ENCODE data around the gene SEZ6. TPM values are rescaled to one million over a fixed set of nuclear protein-coding genes. Genes with fewer than 3 reads are reported as not detected.

SEZ6 gene
- not detected in 2 replicates for total RNA-seq

GRCh38 chr17:29005936-29006511 lies at the start of gene SEZ6:
Gene SEZ6, minus strand, starts transcription at chr17:29006033. Its CDS starts 164 bp downstream, at chr17:29005869.

DNA sequence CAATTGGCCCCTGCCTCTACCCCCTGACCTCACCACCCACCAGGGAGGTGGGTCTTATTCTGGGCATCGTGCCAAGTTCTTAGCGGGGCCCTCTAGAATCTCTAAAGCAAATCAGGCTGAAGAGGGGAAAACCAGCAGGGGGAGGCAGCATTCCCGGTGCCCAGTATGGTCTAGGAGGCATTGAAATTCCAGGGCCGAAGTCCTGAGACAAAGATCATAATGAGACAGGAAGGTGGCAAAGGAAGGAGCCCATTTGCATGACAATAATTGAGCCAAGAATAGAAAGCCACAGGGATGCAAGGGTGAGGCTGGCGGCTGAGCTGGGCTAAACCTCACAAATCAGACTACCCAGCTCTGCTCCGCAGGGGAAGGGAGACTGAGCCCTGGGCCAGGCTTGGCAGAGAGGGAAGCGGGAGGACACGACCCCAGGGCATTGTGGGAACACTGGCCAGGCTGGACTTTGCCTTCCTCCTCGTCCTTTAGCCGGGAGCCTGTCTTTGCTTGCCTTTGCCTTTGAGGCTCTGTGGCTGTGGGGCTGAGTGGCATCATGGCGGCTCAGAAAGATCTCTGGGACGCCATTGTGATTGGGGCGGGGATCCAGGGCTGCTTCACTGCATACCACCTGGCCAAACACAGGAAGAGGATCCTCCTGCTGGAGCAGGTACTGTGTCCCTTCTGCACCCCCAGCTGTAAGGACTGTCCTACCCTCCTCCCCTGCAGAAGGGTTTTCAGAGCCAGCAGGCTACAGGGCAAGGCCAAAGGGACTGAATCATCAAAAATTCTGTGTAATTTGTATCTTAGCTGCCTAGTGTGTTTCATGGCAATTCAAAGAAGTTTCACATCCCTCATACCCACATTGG lies 37.1 kb upstream of the SEZ6 start, which contains the start of gene PIPOX:
TSS of gene PIPOX (plus strand) at position 463 of the 860 bp plus-strand sequence. CDS start at position 548, 85 bp downstream.

DNA sequence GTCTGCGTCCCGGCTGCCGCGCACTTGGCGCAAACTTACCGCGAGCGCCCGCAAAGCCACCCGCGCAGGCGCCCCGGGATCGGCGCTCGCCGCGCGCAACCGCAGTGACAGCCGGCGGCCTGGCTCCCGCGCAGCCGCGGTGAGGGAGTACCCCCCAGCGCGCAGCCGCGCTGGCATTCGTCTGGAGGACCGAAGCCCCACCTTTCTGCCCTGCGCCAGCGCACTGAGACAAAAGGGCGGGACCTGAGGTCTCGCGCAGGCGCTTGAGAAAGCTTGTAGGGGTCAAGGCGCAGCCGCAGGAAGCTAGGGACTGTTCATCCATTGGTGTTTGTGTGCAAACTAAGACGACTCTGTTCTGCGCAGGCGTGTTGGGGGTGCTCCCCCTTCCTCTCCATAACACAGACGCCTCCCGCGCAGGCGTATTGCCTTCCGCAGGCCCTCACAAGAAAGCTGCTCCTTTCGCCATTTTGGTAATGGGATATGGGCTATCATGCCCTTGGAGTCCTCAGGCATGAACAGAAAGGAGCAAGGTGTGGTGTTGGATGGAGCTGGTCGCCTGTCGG lies 54.3 kb downstream of the SEZ6 start, which contains the start of gene PHF12:
TSS of gene PHF12 (minus strand) at position 91 of the 563 bp plus-strand sequence. CDS start 558 bp downstream, outside the sequence.

Other genes starting within 250 kb of the SEZ6 start
- gene FAM222B, start 163.2 kb downstream of the SEZ6 start, total RNA-seq = 7.8 and 9.2 TPM in 2 replicates
- 25.0 and 36.9 TPM in 2 replicates for gene ERAL1, start 151.0 kb downstream of the SEZ6 start, total RNA-seq
- 25.3 and 31.2 TPM in 2 replicates for gene FLOT2, start 108.3 kb downstream of the SEZ6 start, total RNA-seq
- gene DHRS13, start 103.0 kb downstream of the SEZ6 start, total RNA-seq = 3.8 and 10.7 TPM in 2 replicates
- gene PHF12, start 54.5 kb downstream of the SEZ6 start, total RNA-seq = 21.3 and 32.7 TPM in 2 replicates
- gene PIPOX, start 37.1 kb upstream of the SEZ6 start, total RNA-seq = 0.24 TPM in 1 of 2 replicates, not detected in the other
- 18.8 and 21.6 TPM in 2 replicates for gene MYO18A, start 174.4 kb upstream of the SEZ6 start, total RNA-seq
- not detected in 2 replicates for gene CRYBA1, start 240.8 kb upstream of the SEZ6 start, total RNA-seq

All from cardiac ventricle fibroblast (primary cell).